ENCODE data around the gene SLC6A18.

The SLC6A18 gene, protein sequence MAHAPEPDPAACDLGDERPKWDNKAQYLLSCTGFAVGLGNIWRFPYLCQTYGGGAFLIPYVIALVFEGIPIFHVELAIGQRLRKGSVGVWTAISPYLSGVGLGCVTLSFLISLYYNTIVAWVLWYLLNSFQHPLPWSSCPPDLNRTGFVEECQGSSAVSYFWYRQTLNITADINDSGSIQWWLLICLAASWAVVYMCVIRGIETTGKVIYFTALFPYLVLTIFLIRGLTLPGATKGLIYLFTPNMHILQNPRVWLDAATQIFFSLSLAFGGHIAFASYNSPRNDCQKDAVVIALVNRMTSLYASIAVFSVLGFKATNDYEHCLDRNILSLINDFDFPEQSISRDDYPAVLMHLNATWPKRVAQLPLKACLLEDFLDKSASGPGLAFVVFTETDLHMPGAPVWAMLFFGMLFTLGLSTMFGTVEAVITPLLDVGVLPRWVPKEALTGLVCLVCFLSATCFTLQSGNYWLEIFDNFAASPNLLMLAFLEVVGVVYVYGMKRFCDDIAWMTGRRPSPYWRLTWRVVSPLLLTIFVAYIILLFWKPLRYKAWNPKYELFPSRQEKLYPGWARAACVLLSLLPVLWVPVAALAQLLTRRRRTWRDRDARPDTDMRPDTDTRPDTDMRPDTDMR

GRCh38 chr5:1225081-1225480 is at the start of gene SLC6A18:
Gene SLC6A18 (plus strand): TSS chr5:1225381. CDS start chr5:1225478, 97 bp downstream.
- DNase-seq, result no peak

- no peak for DNase-seq
These were observed 49.2 kb upstream of the SLC6A18 start for GRCh38 chr5:1175801-1176472.

GRCh38 chr5:1176473-1177391 is 48.4 kb upstream of the SLC6A18 start:
- no peak for DNase-seq

- DNase-seq, result no peak
These were observed 47.2 kb upstream of the SLC6A18 start for GRCh38 chr5:1177826-1178528.

- no peak for DNase-seq
These were observed 46.4 kb upstream of the SLC6A18 start for GRCh38 chr5:1178529-1179382.

DNA sequence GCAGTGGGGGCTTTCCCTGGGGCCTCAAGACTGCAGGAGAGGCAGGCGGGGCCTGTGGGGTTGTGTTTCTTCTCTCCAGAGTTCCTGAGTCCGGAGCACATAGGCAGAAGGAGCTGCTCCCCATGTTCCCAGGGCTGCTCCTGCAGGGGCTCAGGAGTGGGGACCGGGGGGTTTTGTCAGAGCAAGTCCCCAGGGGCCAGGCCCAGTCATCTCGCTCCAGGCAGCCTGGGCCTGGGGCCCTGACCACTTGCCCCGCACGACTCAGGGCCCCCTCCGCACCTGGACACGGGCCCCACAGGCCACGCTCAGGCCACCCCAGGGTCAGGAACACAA is 45.8 kb upstream of the SLC6A18 start:
- DNase-seq, result no peak

- no peak for DNase-seq
These were observed 45.1 kb upstream of the SLC6A18 start for GRCh38 chr5:1180096-1180495.

GRCh38 chr5:1180841-1181271 is 44.3 kb upstream of the SLC6A18 start:
- no peak for DNase-seq

- DNase-seq, result no peak
These were observed 43.5 kb upstream of the SLC6A18 start for GRCh38 chr5:1181451-1182359.

- DNase-seq, result no peak
These were observed 42.9 kb upstream of the SLC6A18 start for GRCh38 chr5:1182360-1182632.

- DNase-seq, result no peak
These were observed 42.4 kb upstream of the SLC6A18 start for GRCh38 chr5:1182633-1183423.

GRCh38 chr5:1183424-1184162 is 41.6 kb upstream of the SLC6A18 start:
- DNase-seq, result no peak

GRCh38 chr5:1184163-1184470 is 41.1 kb upstream of the SLC6A18 start:
- no peak for DNase-seq

DNA sequence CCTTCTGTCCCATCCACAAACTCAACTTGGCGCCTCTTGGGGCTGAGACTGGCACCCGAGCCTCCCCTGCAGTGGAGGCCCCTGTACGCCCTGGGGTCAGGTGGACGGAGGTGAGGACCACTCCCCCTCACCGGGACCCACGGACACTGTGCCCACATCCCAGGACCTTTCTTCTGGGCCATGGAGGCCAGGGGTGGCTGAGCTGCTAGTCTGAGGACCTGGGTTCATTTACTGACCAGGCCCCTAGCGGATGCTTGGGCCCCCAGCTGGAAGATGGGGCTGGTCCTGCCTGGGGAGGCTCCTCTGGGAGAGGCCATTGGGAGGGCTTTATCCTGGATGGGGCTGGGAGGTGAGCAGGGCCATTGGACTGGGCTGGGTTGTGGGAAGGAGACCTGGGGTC is 40.7 kb upstream of the SLC6A18 start:
- DNase-seq, result no peak

- no peak for DNase-seq
These were observed 40.0 kb upstream of the SLC6A18 start for GRCh38 chr5:1185038-1185627.

DNA sequence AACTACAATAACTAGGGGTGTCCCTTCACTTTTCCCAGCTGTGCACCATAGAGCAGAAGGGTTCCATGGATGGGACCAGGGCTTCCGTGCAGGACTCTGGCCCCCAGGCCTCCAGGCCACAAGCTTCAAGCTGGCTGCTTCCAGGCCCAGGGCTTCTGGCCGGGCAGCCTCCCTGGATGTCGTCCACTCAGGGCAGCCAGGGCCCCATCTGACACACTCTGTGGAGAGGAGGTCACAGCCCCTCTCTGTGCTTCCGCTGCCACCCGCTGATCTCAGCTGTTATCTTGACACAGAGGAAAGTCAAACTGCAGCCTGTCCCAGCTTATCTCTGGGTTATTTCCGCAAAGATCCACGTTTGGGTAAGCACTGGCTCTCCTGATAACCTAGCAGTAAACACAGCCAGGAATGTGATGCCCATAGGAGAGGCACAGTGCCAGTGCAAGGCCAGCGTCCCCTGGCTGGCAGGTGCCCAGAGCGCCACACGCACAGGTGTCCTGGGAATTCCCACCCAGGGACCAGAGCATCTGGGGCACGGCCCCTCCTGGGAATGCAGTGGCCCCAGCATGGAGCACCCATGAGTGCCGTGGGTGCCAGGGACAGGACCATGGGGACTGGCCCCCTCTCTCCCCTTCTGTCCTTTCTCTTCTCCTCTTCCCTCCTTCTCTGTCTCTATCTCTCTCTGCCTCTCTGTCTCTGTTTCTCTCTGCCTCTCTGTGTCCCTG is 39.4 kb upstream of the SLC6A18 start:
- DNase-seq, result no peak

- no peak for DNase-seq
These were observed 38.6 kb upstream of the SLC6A18 start for GRCh38 chr5:1186351-1187233.
